GM19452 (cell line): ENCODE results near the gene MFSD2A.
"Not testable (repeated sequence)": the region's sequence is repeated elsewhere in the genome, so short reads cannot be mapped to it uniquely, and the experiment has no call there.

Source experiments
- ATAC-seq: cut with Tn5 transposase; IDR thresholded peaks from one replicate; pipeline ENCODE4 v1.9.1; 2021; ENCODE audit not compliant: unreplicated experiment

The MFSD2A gene

GRCh38 chr1:39996396-39997004 lies 41.6 kb downstream of the MFSD2A start:
- ATAC-seq = no peak

DNA sequence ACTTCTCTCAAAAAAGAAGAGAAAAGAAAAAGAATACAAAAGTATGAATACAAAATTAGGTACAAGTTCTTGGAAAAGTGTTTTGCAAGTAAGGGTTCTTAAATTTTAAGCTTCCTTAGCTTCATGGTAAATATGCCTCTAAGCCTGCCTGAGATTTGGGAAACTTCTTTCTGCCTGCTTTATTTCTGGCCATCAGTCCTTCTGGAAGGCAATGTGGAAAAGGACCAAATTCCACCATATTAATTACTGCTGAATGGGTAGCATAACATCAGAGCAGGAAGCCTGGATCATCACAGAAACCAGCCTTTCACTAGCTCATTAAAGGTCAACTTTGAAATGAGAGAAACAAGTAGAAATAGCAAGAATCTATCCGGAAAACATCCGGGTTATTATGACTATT lies 46.5 kb downstream of the MFSD2A start:
- no peak for ATAC-seq

DNA sequence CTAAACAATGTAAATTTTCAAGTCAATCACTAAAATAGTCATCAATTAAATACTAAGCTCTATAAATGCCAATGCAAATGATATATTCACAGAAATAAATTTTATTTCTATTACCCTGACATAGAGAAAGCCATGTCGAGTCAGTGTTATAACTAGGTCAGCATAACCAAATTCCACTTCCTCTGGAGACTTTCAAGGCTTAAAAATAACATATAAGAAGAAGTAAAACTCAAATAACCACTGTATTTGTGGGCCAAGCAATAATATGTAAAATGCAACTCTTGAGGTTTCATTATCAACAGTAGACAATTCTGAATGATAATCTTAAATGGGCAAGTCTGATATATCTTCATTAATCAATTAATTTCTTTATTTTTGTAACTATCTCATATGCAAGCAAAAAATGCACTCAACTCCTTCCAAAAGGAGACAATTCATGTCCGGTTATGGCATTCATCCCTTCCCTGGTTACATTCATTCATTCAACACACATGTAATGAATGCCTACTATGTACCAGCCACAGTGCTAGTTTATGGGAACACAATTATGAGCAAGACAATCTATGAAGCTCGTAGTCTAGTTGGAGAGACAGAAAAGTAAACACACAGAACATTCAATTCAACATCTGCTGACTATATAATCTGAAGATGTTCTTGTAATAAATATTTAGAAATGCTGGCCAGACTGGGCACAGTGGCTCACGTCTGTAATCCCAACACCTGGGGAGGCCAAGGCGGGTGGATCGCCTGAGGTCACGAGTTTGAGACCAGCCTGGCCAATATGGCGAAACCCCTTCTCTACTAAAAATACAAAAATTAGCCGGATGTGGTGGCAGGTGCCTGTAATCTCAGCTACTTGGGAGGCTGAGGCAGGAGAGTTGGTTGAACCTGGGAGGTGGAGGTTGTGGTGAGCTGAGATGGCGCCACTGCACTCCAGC lies 48.5 kb downstream of the MFSD2A start:
- ATAC-seq = no peak

DNA sequence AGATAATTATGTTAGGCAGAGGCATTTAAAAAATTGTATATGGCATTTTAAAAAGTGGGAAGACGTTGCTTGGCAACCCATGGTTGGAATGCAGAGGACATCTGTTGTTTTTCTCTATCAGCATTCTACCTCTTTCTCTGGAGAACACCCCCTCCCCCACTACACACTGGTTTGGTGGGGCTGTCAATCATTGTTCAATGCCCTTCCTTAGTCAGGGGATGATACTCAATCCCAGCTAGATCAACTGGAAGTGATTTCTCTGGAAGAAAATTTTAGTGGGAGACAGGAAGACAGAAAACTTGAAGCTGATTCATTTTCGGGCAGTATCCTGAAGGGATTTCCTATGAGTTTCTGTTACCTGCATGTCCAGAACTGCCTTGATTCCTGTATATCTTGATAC lies 49.9 kb downstream of the MFSD2A start:
- no peak for ATAC-seq

- not testable (repeated sequence) for ATAC-seq
Measured at GRCh38 chr1:40007481-40008034, 52.6 kb downstream of the MFSD2A start.

GRCh38 chr1:40011198-40011597 lies 56.3 kb downstream of the MFSD2A start:
- ATAC-seq = no peak

- ATAC-seq = no peak
Measured at GRCh38 chr1:40014253-40014706, 59.3 kb downstream of the MFSD2A start.

DNA sequence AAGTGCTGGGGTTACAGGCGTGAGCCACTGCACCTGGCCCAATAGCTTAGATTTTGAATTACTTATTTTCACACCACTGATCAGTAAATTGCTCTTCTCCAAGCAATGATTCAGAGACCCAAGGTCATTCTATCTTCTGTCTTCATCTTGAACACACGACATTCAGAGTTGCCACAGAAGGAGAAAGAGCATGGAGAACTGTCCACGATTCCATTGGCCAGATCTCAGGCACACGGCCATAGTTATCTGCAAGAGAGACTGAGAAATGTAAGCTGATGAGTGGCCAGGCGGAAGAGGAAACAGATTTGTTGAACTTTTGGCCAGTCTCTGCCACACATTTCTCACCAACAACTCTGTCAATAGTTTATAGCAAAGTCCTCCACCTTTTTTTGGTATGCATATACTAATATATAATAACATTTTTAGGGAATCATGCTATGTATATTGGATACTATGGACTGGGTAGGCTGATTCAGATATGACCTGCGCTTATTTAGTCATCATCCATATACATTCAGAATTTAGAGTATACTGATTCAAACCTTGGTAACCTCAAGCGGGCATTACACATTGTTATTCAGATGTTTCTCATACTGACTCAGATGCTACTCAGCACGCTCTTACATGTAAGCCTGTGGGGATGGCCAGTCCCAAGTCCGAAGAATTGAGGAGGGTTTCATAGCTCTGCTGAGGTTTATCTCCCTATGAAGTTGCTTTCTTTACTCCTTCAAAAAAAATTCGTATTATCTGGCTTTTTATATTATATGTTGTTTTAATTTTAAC lies 60.1 kb downstream of the MFSD2A start:
- ATAC-seq = no peak

GRCh38 chr1:40017951-40018575 lies 63.1 kb downstream of the MFSD2A start:
- ATAC-seq = no peak
